Gastrocnemius medialis (tissue), 4 donors: ENCODE results near the gene ZFHX2.
"Not testable (repeated sequence)": the region's sequence is repeated elsewhere in the genome, so short reads cannot be mapped to it uniquely, and the experiment has no call there.

ENCODE experiments used
- CTCF ChIP-seq, 5 experiments: fragments of 450-650 bp in 3 of 5; fragments of 200-600 bp in 2 of 5; sonication (generic) in 2 of 5; IDR thresholded peaks in 4 of 5; conservative IDR thresholded peaks in 1 of 5; 1 replicate in 4 of 5; 2 replicates in 1 of 5; pipeline ENCODE4 v1.5.1; 2016 to 2019; ENCODE audit warnings: antibody characterized with exemption in 5 of 5, mild to moderate bottlenecking in 3 of 5, moderate library complexity in 3 of 5
- POLR2A ChIP-seq, 2 donors: fragments of 450-650 bp; IDR thresholded peaks; one replicate each; pipeline ENCODE4 v1.6.1; 2017; ENCODE audit warnings: antibody characterized with exemption in 2 of 2, mild to moderate bottlenecking in 2 of 2, moderate library complexity in 2 of 2

- TF ChIP-seq CTCF (IDR thresholded peaks at IDR 0.05 in 4 of 5, conservative IDR thresholded peaks at IDR 0.05 in 1 of 5); POLR2A (IDR thresholded peaks at IDR 0.05): not testable (repeated sequence)
Observed at GRCh38 chr14:23584527-23585203, 33.1 kb upstream of the ZFHX2 start.
